Small intestine (tissue), 7 donors: ENCODE data around the gene KRTAP12-3. TPM values are rescaled to one million over a fixed set of nuclear protein-coding genes. Genes with fewer than 3 reads are reported as not detected.
"Not testable (repeated sequence)": the region's sequence is repeated elsewhere in the genome, so short reads cannot be mapped to it uniquely, and the experiment has no call there.

Source experiments
- DNase-seq, 2 donors: peaks; one replicate each; pipeline versions ENCODE4 v3.0.0 to v3.0.0-alpha.2; 2013
- FAIRE-seq: peaks from 2 replicates; lab custom pipeline; 2012; peaks lifted over from hg19 to GRCh38; lab: Jason Lieb, UNC
- H3K27ac ChIP-seq, 3 donors: one replicate each; pipeline ENCODE4 v1.5.1; 2013; ENCODE audit warnings: low read length in 2 of 3, mild to moderate bottlenecking in 2 of 3, control low read depth in 1 of 3, inconsistent platforms in 1 of 3, low read depth in 1 of 3, moderate library complexity in 1 of 3
- H3K27me3 ChIP-seq, 3 donors: one replicate each; pipeline ENCODE4 v1.6.1; 2013; ENCODE audit warnings: low read length in 3 of 3, inconsistent platforms in 1 of 3; ENCODE audit not compliant: control insufficient read depth in 3 of 3, insufficient read depth in 3 of 3
- H3K36me3 ChIP-seq, 3 donors: one replicate each; pipeline ENCODE4 v1.6.1; 2013; ENCODE audit warnings: low read length in 3 of 3, inconsistent platforms in 1 of 3, low read depth in 1 of 3, mild to moderate bottlenecking in 1 of 3, moderate library complexity in 1 of 3; ENCODE audit not compliant: control insufficient read depth in 3 of 3, insufficient read depth in 2 of 3
- H3K4me1 ChIP-seq, 3 donors: one replicate each; pipeline ENCODE4 v1.6.1; 2013; ENCODE audit warnings: low read length in 2 of 3, inconsistent platforms in 1 of 3, low read depth in 1 of 3, mild to moderate bottlenecking in 1 of 3, moderate library complexity in 1 of 3; ENCODE audit not compliant: control insufficient read depth in 3 of 3, insufficient read depth in 2 of 3
- H3K4me3 ChIP-seq, 3 donors: one replicate each; pipeline ENCODE4 v1.5.1; 2013; ENCODE audit warnings: low read length in 3 of 3, control low read depth in 1 of 3, inconsistent platforms in 1 of 3, low read depth in 1 of 3, mild to moderate bottlenecking in 1 of 3, moderate library complexity in 1 of 3
- H3K9me3 ChIP-seq, 2 donors: one replicate each; pipeline ENCODE4 v1.6.1; 2013; ENCODE audit warnings: low read depth in 1 of 2, low read length in 1 of 2; ENCODE audit not compliant: control insufficient read depth in 2 of 2, insufficient read depth in 1 of 2
- WGBS, 3 donors: extraction: QIAGEN DNeasy Blood & Tissue Kit; methylation state at CpG; one replicate each; pipeline ENCODE4 v1.1.7; 2013; 5-methylcytosine and 5-hydroxymethylcytosine counted together
- polyA plus RNA-seq, 4 donors: library from polyadenylated mRNA; stranded (reverse) in 3 of 4; unstranded in 1 of 4; fragments of 200-250 nt in 3 of 4; fragments of 120-200 nt in 1 of 4; gene quantifications; one replicate each; pipeline versions ENCODE4 v1.2.1 to v1.2.3, GENCODE V29; 2013
- donor health status: healthy with polysubstance abuse.
- donor health status: control.
- donor health status: control.
- donor health status: Bipolar disorder and iron deficiency.
- donor health status: healthy.

The KRTAP12-3 gene
- polyA plus RNA-seq, 4 donors = not detected

DNA sequence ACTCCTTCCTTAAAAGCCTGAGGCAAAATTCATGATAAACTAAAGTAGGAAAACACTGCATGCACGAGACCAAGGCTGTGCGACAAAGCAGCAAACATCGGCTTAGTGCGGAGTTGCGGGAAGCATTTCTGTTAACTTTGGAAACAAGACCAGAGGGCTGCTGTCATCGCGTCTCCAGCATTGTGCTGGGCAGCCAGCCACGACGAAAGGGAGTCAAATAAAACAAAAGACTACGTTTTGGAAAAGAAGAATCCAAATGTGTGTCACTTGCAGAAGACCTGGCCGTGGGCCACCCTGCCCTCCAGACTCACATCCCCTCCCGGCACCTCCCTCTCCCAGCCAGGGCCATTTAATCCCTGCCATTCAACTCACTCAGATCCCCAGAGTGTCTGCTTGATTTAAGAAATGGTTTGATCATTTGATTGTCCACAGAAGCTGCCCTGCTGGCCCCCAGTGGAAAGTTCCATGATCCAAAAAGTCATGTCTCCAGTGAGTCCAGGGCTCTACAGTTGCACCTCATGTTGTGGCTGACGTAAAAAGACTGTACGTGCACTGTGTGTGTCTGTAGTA, 13.9 kb upstream of the KRTAP12-3 start:
- no peak for DNase-seq

DNA sequence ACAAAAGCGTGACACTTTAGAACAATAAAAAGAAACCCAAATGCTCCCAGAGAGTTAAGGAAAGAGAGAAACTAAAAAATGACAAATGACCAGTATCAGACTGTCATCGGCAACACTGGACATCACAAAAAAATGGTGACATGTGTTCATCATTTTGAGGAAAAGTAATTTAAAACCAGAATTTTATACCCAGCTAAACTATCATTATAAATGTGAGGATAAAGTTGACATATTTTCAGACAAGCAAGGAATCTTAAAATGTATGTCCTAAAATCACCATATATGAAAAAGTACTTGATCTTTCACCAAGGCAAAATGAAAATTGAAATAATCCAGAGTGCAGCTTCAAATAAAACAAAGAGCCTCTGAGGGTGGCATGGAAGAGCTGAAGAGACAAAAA, 12.9 kb upstream of the KRTAP12-3 start:
- Histone ChIP-seq H3K36me3 (no peaks in the 10 kb centered on the region), H3K9me3 (peaks cover 0 to 10% of the 10 kb centered on the region in 2 donors), H3K27me3 (peaks cover 0 to 2% (median 0%) of the 10 kb centered on the region in 3 donors), H3K4me3 (no peak overlapping the region), H3K4me1 (no peaks in the 10 kb centered on the region), H3K27ac (no peak overlapping the region)
- 46 to 49% (median 47%) methylated on average over 2 of the region's 2 CpGs for WGBS, 3 donors
- no peak for FAIRE-seq
- DNase-seq = no peak

More for the DNA sequence above, 13.9 kb upstream of the KRTAP12-3 start:
- Histone ChIP-seq H3K27ac (no peak overlapping the region), H3K27me3 (peaks cover 0 to 2% (median 0%) of the 10 kb centered on the region in 3 donors), H3K9me3 (peaks cover 0 to 10% of the 10 kb centered on the region in 2 donors), H3K4me1 (no peaks in the 10 kb centered on the region), H3K4me3 (no peak overlapping the region), H3K36me3 (no peaks in the 10 kb centered on the region)
- WGBS, 3 donors = 68 to 78% (median 76%) methylated on average over 14 of the region's 14 CpGs
- no peak for FAIRE-seq

GRCh38 chr21:44646366-44647221, 11.1 kb upstream of the KRTAP12-3 start, which contains the start of gene KRTAP10-11:
Gene KRTAP10-11 (plus strand): TSS chr21:44646414. CDS start chr21:44646459, 45 bp downstream.
- H3K4me1 ChIP-seq, FAIRE-seq, H3K27me3 ChIP-seq, DNase-seq, H3K27ac ChIP-seq, H3K36me3 ChIP-seq, H3K9me3 ChIP-seq, H3K4me3 ChIP-seq: not testable (repeated sequence)
- 65 to 74% (median 71%) methylated on average over 21 of the region's 21 CpGs for WGBS, 3 donors

GRCh38 chr21:44647222-44647552, 10.5 kb upstream of the KRTAP12-3 start:
- peaks cover 0 to 5% of the 10 kb centered on the region in 2 donors for H3K9me3 ChIP-seq
- H3K4me3 ChIP-seq = no peak overlapping the region
- H3K27me3 ChIP-seq = peaks cover 0 to 2% (median 0%) of the 10 kb centered on the region in 3 donors
- H3K36me3 ChIP-seq = no peaks in the 10 kb centered on the region
- 52 to 63% (median 57%) methylated on average over 8 of the region's 8 CpGs for WGBS, 3 donors
- H3K27ac ChIP-seq = no peak overlapping the region
- no peaks in the 10 kb centered on the region for H3K4me1 ChIP-seq
- DNase-seq = no peak
- FAIRE-seq = no peak

DNA sequence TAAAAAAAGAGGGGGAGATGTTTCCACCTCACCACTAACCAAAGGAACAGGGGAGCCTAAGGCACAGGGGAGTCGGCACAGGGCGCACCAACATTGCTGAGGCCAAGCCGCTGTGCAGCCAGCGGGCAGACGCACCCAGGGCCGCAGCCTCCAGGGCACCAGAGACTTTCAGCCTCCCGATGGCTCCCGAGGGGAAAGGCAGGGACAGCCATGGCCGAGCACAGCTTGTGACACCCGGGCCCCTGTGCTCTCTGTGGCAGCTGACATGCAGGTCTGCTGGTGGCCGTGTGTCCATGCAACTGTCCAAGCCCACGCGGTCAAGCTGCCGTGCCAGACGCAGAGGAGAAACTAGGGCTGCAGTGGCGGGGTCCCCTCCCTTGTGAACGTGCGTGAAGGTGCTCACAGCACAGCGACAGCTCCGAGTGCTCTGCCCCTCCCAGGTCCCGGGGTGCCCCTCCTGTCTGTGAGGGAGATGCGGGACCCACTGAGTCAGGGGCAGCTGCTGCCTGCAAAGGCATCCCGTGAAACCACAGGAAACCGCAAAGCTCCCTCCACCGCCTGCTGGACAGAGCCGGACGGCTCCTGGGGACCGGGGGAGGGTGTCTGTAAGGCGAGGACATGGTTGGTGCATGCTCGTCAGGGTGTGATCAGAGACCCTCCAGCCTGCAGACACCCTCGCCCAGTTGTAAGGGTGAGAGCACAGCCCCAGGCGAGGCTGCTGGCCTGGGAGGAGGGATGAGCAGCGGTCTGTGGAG, 9.0 kb upstream of the KRTAP12-3 start:
- FAIRE-seq (no peak), DNase-seq (no peak)
- no peaks in the 10 kb centered on the region for H3K36me3 ChIP-seq
- H3K27ac ChIP-seq = no peak overlapping the region
- H3K4me1 ChIP-seq = no peaks in the 10 kb centered on the region
- 78 to 79% (median 78%) methylated on average over 29 to 33 of the region's 33 CpGs for WGBS, 3 donors
- peaks cover 0 to 2% (median 0%) of the 10 kb centered on the region in 3 donors for H3K27me3 ChIP-seq
- peaks cover 0 to 7% of the 10 kb centered on the region in 2 donors for H3K9me3 ChIP-seq
- H3K4me3 ChIP-seq = no peak overlapping the region

GRCh38 chr21:44649521-44650100, 8.1 kb upstream of the KRTAP12-3 start:
- peaks cover 0 to 3% of the 10 kb centered on the region in 2 donors for H3K9me3 ChIP-seq
- H3K4me1 ChIP-seq = no peaks in the 10 kb centered on the region
- H3K36me3 ChIP-seq = no peaks in the 10 kb centered on the region
- H3K4me3 ChIP-seq = no peak overlapping the region
- H3K27ac ChIP-seq = no peak overlapping the region
- DNase-seq (no peak), FAIRE-seq (no peak)
- 83 to 85% (median 83%) methylated on average over 18 of the region's 18 CpGs for WGBS, 3 donors
- H3K27me3 ChIP-seq = peaks cover 0 to 2% (median 0%) of the 10 kb centered on the region in 3 donors

GRCh38 chr21:44650265-44650972, 7.3 kb upstream of the KRTAP12-3 start:
- H3K36me3 ChIP-seq = no peaks in the 10 kb centered on the region
- H3K9me3 ChIP-seq = peaks cover 0 to 3% of the 10 kb centered on the region in 2 donors
- no peak for DNase-seq
- no peak for FAIRE-seq
- H3K27ac ChIP-seq = no peak overlapping the region
- no peak overlapping the region for H3K4me3 ChIP-seq
- peaks cover 0 to 2% (median 0%) of the 10 kb centered on the region in 3 donors for H3K27me3 ChIP-seq
- whole genome bisulfite sequencing, 3 donors = 84 to 91% (median 88%) methylated on average over 20 of the region's 20 CpGs
- H3K4me1 ChIP-seq = no peaks in the 10 kb centered on the region
